ENCODE results near the gene SECISBP2.

SECISBP2 gene

DNA sequence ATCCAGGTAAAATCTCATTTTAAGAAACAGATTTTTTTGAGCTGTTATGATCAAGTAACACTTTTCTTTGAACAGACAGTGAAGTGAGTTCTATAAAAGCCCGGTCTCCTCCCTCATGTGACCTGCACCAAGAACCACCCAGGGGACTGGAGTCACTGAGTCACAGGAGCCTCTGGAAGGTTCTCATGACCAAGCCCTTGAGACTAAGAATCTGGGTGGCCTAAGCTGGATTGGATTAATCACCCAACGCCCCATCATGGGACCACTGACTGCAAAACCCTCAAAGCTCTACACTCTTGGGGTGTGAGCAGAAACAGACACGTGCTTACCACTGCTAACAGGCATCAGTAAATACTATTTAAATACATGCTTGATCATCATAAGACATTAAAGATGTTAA lies 48.4 kb downstream of the SECISBP2 start:
- no peak for DNase-seq

DNA sequence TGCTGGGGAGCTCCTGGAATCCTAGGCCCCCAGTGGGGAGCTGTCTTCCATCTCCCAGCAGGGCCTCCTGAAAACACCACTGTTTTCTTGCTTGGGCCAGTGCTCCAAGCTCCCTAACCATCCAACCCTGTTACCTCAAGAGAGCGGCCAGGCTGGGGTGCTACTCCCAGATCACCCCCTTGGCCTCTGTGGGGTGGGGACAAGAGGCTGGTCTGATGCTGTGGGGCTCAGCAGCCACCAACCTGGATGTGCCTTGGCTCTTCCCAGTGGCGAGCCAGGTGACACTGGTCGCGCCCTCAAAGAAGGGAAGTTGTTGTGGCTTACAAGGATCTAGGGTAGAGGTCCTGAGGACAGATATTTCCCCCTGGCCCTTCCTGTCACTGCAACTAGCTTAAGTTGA lies 49.0 kb downstream of the SECISBP2 start:
- no peak for DNase-seq

DNA sequence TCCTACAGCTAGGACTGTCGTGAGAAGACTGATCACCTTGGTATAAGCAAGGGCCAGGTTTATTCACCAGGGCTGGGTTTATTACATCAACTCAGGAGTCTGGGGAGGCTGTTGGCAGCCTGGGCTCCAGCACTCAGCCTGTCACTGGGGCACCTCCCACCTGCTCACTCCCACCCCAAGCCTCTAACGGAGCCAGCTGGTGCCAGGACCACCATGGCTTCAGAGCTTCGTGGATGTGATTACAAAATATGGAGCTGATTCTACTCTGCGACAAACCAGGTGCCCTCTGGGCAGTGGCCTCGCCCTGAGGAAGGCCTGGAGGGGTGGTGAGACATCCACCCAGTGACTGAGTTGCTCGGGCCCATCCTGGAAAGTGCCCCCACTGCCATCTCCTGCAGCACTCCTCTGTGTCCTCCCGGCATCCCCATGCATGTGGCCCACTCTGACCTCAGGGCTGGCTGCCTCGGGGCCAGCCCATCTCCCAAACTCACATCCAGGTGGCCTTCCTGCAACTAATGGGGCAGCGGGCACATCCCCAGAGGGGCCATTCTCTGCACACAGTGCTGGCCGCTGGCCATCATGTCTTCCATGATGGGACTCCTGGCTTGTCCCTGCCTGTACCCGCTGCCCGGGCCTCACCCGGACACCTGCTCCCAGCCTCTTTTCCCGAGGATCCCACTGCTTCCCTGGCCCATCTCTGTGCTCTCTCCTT lies 49.6 kb downstream of the SECISBP2 start:
- DNase-seq: no peak

GRCh38 chr9:89368550-89368949 lies 50.2 kb downstream of the SECISBP2 start:
- no peak for DNase-seq

GRCh38 chr9:89368978-89369377 lies 50.7 kb downstream of the SECISBP2 start:
- DNase-seq: no peak

- DNase-seq: no peak
Observed at GRCh38 chr9:89370593-89370992, 52.3 kb downstream of the SECISBP2 start.

- DNase-seq: peak in 1 of 2 donors; percentile 37
Observed at GRCh38 chr9:89371791-89372190, 53.5 kb downstream of the SECISBP2 start.

DNA sequence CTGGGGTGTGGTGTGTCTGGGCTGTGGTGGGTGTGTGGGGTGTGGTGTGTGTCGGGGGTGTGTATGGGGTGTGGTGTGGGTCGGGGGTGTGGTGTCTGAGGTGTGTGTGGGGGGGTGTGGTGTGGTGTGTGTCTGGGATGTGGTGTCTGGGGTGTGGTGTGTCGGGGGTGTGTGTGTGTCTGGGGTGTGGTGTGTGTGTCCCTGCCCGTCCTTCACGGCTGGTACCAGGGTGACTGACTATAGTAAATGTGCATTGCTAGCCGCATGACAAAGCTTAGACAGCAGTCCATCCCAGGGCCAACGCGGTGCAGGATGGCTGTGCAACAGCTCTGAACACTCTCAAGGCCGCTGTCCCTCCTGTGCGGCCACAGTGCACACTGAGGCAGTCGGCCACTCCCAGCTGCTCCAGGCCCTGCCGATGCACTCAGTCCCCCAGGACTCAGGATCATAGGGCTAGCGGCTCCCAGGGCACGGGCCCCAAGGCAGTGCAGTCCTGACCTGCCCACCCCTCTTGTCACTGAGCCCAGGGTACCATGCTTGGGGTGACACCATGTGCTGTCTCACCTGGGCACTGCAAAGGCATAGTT lies 54.0 kb downstream of the SECISBP2 start:
- peak; percentile 66 to 70 for DNase-seq

- DNase-seq: no peak
Observed at GRCh38 chr9:89372979-89373378, 54.7 kb downstream of the SECISBP2 start.

GRCh38 chr9:89374176-89374575 lies 55.9 kb downstream of the SECISBP2 start:
- no peak for DNase-seq

- peak; percentile 29 to 30 for DNase-seq
Observed at GRCh38 chr9:89375191-89375760, 57.0 kb downstream of the SECISBP2 start.

- no peak for DNase-seq
Observed at GRCh38 chr9:89376286-89376685, 58.0 kb downstream of the SECISBP2 start.

- no peak for DNase-seq
Observed at GRCh38 chr9:89376741-89377351, 58.5 kb downstream of the SECISBP2 start.

DNA sequence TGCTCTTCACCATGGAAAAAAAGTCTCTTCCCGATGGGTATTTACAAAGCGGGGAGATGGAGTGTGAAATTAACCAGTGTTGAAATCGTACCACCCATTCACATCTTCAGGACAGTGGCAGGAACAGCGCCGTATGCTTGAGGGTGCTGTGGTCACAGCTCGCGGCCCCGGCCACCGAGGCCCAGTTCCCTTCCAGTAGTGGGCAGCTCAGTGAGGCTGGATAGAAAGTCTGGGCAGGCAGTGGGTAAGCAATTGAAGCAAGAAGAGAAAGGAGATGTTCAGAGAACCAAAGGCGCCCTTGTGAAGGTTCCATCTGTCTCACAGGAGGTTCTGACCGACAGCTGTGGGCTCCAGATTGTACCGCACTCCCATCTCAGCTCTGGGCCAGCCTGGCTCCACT lies 59.1 kb downstream of the SECISBP2 start:
- DNase-seq: no peak

DNA sequence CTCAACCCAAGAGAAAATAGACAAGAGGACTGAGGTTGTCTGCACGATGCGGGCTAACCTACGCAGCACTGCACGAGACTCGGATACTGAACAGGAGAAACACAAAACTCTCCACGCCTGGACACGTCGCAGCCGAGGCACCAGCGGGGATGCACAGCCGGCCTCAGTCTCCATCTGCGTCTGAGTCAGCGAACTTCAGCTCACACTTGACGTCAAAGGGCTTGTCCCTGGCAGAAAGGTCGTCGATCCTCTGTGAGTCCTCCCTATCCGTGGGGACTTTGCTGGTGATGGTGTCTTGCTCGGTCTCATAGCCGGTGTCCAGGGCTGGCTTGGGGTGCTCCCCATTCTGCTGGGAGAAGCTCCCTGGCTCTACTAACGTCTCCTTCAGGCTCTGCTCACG lies 60.2 kb downstream of the SECISBP2 start:
- no peak for DNase-seq

GRCh38 chr9:89379031-89379430 lies 60.7 kb downstream of the SECISBP2 start:
- DNase-seq: no peak

- no peak for DNase-seq
Observed at GRCh38 chr9:89379508-89380115, 61.3 kb downstream of the SECISBP2 start.

DNA sequence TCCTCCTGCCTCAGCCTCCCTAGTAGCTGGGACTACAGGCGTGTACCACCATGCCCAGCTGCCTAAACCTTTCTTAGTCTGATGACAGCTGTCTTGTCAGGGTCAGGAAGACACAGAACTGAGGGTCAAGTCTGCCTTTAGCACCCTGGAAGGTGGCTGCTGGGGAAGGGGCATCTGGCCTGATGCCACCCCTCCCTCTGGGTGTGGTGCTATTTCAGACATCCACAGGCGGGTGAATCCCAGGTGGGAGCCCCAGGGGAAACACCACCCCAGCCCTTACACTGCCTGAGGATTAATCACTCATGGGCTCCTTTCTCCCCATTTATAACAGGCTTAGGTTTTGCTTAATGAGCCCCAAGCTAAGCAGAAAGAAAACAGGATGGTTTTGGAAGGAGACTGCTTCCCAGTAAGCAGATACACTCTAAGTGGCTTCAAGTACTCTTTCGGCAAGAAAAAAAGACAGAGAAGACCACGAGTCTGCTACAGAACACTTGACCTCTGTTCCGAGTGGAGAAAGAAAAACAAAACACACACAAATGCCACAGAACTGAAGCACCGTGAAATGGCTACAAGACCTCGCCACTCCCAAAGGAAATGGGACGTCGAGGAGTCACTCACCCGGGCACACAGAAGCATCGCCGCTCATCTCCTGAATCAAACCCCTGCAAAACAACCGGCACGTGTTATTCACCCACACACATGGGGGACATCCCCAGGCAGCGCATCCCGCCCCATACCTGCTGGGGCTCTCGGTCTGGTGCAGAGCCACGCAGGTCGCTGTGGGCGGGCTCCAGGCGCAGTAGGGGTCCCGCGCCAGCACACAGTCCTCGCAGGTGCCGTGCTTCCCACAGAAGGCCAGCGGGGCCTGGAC lies 62.4 kb downstream of the SECISBP2 start:
- DNase-seq: no peak

GRCh38 chr9:89381308-89381609 lies 63.0 kb downstream of the SECISBP2 start:
- no peak for DNase-seq

DNA sequence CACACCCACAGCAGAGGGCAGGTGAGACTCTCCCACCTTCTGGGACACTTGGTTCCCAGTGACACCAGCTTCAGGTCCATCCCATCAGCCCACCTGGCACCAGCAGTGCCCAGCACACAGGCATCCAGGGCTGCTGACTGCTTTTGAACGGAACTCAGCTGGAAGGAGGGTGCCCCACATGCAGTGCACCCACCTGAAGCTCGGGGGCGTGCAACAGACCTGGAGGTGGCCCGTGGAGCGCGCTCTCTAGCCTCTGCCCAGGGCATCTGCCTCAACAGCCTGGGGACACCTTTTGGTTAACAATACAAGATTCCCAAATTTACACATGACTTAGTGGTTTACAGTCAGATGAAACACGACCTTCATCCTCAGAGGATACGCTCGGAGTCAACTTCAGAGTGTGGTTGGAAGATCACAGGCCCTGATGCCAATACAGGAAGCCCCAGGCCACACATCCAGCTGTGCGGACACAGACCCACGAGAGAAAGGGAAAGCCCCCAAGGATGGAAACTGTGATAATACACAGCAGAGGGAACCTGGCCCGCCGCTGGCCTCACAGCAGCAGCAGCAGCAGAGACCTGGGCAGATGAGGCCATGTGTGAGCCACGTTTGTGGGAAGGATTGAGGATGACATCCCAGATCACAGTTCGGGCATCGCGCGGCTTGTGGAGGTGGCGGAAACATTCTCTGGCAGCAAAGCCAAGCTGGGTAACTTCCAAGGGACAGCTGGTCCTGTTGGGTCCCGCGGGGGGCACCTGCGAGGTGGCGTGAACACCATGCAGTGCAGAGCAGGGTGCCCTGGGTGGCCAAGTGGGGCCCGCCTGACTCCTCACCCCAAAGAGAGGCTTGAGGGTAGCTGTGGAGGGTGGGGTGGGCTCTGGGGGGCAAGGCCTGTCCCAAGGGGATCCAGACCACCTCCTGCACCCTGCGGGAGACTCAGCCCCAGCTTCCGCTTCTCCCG lies 64.0 kb downstream of the SECISBP2 start:
- DNase-seq: no peak

DNA sequence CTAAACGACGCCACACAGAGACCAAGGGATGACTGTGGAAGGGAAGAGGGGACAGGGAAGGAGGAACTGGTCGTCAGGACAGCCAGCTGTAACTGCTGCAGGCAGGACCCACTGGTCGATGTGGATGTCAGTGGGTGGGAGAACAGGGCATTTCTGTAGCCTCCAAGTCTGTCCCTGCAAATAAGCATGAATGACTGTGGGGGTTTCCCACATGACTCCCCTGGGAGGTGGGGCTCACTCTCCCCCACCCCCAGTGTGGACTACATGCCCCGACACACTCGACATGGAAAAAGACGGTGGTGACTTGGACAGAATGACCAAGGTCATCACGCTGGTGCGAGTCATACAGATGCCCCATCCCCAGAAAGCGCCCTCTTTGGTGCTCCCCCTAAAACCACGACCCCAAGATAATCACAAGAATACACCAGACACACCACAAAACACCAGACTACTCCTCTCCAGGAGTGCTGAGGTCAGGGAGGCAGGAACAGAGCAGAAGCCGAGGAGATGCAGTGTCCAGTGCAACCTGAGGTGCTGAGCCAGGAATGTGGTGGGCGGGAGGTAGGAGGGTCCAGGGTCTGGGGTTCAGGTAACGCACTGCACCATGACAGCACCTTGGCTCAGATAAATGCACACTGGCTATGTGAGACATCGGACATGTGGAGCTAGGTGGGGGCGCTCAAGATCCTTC lies 64.9 kb downstream of the SECISBP2 start:
- no peak for DNase-seq

All from CD4-positive, alpha-beta T cell treated with Interleukin-1 beta for 1 hour (primary cell).